IPS DF 4.7 (cell line): ENCODE data around the gene ATXN7.

ENCODE experiments used
- DNase-seq: peaks from one replicate; pipeline ENCODE4 v3.0.0-alpha.2; 2013; ENCODE audit warnings: low spot score; ENCODE audit errors: extremely low read depth

Gene ATXN7

DNA sequence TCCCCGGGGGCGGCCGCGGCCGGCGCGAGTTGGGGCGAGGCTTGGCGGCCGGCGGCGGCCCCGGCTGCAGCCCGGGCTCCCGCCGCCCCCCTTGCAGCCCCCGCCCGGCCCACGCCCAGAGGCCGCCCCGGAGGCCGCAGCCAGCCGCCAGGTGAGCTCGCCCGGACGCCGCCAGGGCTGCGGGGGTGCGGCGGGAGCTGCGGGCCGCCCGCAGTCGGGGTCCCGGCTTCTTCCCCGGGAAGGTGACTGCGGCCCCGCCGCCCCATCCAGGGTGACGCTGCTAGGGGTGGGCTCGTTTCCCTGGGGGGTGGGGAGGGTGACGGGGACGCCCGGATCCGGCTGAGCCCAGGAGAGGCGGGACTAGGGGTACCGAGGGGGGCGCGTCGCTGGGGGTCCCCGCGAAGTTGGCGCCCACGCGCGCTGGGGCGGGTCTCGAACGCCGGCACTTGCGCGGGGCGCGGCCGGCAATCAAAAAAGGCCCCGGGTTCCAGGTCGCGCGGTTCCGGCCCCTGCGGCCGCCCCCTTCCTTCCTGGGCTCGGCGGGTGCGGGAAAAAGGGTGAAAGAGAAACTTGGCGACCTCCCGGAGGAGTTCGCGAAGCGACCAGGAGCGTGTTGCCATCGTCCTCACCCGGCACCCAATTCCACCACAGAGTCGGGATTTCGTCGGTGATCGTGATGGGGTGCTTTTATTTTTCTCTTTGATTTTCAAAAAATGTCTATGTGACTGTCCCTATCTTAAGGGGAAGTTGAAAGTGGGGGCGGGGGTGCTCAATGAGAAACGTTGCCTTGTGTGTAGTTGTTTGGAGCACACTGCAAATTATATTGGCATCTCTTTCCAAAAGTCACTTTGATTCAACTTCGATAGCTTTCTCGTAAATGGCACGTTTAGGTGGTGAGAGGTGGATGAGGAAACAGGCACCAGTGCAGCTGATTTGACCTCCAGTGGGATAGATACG lies 619 bp downstream of the ATXN7 start:
- no peak for DNase-seq

- no peak for DNase-seq
Observed at GRCh38 chr3:63864965-63865327, 1.3 kb downstream of the ATXN7 start.

DNA sequence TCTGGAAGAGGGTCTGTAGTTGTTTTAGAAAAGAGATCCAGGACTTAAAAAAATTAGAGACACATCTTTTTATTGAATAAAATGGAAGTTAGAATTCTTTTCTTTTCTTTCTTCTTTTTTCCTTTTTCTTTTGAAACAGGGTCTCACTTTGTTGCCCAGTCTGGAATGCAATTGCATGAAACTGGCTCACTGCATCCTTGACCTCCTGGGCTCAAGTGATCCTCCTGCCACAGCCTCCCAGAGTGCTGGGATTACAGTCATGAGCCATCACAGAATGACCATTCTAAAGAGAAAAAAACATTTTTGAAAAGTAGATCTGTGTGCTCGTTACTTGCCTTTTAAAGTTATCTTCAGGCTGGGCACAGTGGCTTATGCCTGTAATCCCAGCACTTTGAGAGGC lies 3.6 kb downstream of the ATXN7 start:
- no peak for DNase-seq

DNA sequence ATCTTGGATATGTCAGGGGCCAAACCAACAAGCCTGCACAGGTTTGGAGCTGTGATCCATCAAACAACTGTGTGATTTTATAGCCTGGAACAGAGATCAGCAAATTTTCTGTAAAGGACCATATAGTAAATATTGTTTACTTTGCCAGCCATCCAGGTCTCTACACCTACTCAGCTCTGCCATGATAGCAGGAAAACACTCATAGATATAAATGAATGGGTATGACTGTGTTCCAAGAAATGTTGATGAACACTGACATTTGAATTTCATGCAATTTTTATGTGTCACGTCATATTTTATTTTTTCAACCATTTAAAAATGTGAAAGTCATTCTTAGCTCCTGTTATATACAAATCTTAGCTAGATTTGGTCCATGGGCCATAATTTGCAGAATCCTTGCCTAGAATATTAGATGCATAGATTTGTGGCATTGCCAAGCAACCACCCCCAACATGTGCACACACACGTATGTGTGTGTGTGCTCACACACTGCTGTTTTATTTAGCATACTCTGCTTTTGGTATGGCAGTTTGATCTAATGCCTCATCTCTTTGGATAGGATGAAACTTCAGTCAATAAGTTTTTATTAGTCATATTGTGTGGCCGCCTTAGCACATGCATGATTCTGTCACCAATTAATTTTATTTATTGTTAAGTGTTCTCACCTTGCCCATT lies 6.4 kb downstream of the ATXN7 start:
- DNase-seq: no peak

DNA sequence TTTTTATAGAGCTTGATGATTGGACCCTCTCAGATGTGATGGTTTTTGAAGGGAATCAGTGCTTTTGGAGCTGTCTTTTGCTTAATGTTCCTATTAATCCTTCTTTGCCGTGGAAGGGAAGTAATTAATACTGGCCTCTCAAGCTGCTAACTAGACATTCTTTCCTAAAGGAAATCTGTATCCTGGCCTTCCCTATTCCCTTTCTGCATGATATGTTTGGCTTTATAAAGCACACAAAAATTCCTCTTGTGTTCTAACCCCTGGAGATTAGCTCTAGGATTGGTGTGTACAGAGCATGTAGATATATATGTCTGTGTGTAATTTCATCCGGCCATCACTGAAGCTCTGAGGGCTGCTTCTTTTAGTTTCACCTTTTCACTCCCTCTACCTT lies 6.9 kb downstream of the ATXN7 start:
- DNase-seq: no peak

DNA sequence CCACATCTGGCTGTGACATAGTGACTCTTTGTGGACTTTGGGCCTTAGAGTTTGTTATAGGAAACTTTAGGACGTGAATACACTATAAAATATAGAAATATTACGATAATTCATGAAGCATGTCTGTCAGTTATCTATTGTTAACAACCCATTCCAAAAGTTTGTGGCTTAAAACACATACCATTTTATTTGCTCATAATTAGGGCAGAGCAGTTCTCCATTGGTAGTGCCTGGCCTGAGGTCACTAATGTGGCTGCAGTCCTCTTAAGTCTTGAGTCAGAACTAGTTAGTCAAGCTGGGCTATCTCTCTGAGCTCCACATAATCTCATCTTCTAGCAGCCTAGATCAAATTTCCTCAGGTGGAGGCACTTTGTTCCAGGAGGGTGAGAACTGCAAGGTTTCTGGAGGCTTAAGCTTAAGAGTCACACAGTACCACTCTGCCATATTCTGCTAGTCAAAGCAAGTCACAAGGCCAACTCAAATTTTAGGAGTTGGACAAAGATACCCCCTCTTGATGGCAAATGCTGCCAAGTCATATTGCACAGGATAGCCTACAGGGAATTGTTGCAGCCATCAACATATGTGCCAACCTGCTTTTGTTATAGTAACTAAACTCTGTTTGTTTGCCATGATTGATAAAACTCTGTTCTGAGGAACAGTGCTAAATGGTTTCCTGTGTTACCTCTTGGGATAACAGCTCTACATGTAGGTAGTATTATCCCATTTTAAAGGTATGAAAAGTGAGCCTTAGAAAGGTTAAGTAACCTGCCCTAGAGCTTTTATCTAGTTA lies 8.7 kb downstream of the ATXN7 start:
- no peak for DNase-seq

- DNase-seq: no peak
Observed at GRCh38 chr3:63874769-63875168, 11.1 kb downstream of the ATXN7 start.

DNA sequence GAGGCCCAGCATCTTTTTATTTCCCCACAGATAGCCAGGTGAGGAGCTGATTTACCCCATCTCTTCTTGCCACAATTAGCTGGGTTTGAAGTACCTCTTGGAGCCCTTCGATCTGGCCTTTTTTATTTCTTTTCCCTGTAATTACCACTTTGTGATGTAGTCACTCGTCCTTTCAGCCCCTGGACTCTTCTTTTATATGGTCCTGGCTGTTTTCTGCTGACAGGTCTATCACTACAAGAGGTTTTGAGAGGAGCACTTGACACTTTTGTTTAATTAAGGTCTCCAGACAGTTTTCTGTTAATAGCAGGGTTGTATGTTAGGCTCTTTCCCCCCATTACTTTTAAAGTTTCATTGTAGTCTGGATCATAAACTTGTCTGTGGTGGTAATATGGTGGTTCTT lies 11.8 kb downstream of the ATXN7 start:
- DNase-seq: no peak

- no peak for DNase-seq
Observed at GRCh38 chr3:63876260-63876659, 12.6 kb downstream of the ATXN7 start.

- DNase-seq: no peak
Observed at GRCh38 chr3:63877737-63878393, 14.2 kb downstream of the ATXN7 start.

GRCh38 chr3:63878394-63879060 lies 14.9 kb downstream of the ATXN7 start:
- DNase-seq: no peak

DNA sequence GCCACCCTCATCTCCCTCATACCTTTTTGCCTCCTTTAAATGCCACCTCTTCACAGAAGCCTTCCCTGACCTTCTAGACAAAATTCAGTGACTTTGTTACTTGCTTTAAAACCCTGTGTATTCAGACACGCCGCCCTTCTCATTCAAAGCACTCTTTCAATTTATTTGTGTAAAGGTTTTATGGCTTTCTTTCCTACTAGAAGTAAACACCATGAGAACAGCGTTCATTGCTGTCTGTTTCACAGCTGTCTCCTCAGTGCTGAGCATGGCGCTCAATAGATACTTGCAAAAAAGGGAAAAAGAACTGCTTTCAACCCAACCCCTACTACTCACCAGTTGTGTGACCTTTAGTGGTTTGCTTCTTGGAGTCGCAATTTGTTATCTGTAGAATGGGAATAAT lies 17.0 kb downstream of the ATXN7 start:
- DNase-seq: no peak

- DNase-seq: no peak
Observed at GRCh38 chr3:63886858-63887257, 23.2 kb downstream of the ATXN7 start.

DNA sequence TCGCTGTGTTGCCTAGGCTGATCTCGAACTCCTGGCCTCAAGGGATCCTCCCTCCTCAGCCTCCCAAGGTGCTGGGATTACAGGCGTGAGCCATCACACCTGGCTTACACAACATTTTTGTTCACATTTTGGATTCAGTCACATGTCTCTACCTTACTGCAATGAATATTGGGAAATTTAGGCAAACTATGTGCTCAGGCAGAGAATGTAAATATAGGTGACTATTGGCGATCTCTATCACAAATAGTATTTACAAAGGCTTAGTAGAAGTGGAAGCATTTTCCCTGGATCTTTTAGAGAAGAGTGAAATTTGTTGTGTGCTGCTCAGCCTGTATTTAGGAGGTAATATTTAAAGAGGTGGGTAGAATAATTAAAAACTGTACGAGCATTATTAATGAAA lies 27.9 kb downstream of the ATXN7 start:
- no peak for DNase-seq

DNA sequence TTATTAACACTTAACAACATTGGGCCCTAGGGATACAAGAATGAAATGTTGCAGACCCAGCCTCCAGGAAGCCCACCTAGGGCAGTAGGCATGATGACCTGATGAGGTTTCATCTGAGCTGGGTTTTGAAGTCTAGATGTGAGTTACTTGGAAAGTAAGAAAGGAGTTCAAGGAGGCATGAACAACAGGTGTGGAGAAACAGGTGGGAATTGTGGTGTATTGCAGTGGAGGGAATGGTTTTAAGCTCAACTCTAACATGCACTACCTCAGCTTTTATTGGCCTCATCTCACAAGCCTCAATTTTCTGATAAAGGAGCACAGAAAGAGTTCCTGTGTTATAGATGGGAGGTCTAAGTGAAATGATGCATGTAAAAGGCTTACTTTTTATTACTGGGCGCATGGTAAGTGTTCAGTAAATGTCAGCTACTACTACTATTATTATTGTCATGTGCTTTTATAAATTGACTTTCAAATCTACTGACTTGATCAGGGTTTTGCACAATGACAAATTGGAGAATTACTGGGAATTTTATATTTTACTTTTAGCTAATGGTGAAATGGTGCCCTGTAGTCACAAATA lies 29.2 kb downstream of the ATXN7 start:
- DNase-seq: no peak

- DNase-seq: no peak
Observed at GRCh38 chr3:63895422-63896189, 31.9 kb downstream of the ATXN7 start.

- no peak for DNase-seq
Observed at GRCh38 chr3:63896332-63897030, 32.8 kb downstream of the ATXN7 start.

GRCh38 chr3:63900010-63900409 lies 36.3 kb downstream of the ATXN7 start:
- no peak for DNase-seq

GRCh38 chr3:63900459-63900858 lies 36.8 kb downstream of the ATXN7 start:
- no peak for DNase-seq
